NB4 (cell line): Measurements from ENCODE around the gene ENPP3.
A peak's percentile ranks its signal among the peaks of the same experiment; 100 is the strongest.

ENCODE experiments used
- DNase-seq: peaks from one replicate; pipeline ENCODE4 v3.0.0; 2010; ENCODE audit warnings: low read depth
- H3K4me3 ChIP-seq: one replicate; pipeline ENCODE4 v1.5.1; 2011; ENCODE audit warnings: mild to moderate bottlenecking, low read depth, low read length, moderate library complexity
- MYC ChIP-seq: IDR thresholded peaks from 2 replicates; pipeline ENCODE4 v1.6.1; 2011; ENCODE audit warnings: low read depth, low read length
- POLR2A ChIP-seq: IDR thresholded peaks from 2 replicates; pipeline ENCODE4 v1.6.1; 2011; ENCODE audit warnings: mild to moderate bottlenecking; ENCODE audit not compliant: insufficient read length; ENCODE audit errors: extremely low read depth
- TF ChIP-seq, protein P1 (sequence below): IDR thresholded peaks from 2 replicates; pipeline ENCODE4 v1.6.1; 2011; ENCODE audit warnings: low read depth, low read length
- TF ChIP-seq, protein P2 (sequence below): IDR thresholded peaks from one replicate; pipeline ENCODE4 v1.5.1; 2012; ENCODE audit warnings: low read depth, low read length

ENPP3 gene

DNA sequence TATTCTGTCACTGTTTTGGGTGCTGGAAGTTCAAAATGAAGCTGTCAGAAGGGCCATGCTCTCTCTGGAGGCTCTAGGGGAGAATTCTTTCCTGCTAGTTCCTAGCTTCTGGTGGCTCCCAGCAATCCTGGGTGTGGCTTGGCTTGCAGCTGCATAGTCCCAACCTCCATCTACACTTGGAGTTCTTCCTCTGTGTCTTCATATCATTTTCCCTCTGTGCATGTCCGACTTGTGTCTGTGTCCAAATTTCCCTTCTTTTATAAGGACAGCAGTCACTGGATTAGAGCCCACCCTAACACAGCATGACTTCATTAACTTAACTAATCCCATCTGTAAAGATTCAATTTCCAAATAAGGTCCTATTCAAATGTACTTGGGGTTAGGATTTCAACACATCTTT lies 147.5 kb downstream of the ENPP3 start:
- TF ChIP-seq, protein P1, sequence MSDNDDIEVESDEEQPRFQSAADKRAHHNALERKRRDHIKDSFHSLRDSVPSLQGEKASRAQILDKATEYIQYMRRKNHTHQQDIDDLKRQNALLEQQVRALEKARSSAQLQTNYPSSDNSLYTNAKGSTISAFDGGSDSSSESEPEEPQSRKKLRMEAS = no peak
- no peak for TF ChIP-seq MYC
- TF ChIP-seq POLR2A = no peak
- TF ChIP-seq, protein P2, sequence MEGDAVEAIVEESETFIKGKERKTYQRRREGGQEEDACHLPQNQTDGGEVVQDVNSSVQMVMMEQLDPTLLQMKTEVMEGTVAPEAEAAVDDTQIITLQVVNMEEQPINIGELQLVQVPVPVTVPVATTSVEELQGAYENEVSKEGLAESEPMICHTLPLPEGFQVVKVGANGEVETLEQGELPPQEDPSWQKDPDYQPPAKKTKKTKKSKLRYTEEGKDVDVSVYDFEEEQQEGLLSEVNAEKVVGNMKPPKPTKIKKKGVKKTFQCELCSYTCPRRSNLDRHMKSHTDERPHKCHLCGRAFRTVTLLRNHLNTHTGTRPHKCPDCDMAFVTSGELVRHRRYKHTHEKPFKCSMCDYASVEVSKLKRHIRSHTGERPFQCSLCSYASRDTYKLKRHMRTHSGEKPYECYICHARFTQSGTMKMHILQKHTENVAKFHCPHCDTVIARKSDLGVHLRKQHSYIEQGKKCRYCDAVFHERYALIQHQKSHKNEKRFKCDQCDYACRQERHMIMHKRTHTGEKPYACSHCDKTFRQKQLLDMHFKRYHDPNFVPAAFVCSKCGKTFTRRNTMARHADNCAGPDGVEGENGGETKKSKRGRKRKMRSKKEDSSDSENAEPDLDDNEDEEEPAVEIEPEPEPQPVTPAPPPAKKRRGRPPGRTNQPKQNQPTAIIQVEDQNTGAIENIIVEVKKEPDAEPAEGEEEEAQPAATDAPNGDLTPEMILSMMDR = no peak
- no peak for DNase-seq

DNA sequence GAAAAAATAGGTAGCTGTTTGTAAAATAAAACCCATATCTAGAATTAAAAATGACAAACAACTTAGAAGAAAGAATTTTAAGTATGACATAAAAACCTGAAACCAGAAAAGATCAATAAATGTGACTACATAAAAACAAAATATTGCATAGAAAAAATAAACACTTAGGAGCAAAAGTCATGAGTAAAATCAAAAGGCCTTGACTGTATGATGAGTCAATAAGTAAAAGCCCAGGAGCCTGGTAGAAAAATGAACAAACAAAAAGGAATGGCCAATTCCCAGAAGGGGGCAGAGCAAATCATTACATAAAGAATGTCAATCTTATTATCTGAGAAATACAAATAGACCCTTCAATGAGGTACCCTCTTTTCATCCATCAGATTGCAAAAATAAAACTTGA lies 150.0 kb downstream of the ENPP3 start:
- no peak overlapping the region for H3K4me3 ChIP-seq
- DNase-seq = no peak
- TF ChIP-seq, protein P2 = no peak
- TF ChIP-seq MYC (no peak), POLR2A (no peak)
- TF ChIP-seq, protein P1 = no peak

More for the DNA sequence above, 147.5 kb downstream of the ENPP3 start:
- no peak overlapping the region for H3K4me3 ChIP-seq

DNA sequence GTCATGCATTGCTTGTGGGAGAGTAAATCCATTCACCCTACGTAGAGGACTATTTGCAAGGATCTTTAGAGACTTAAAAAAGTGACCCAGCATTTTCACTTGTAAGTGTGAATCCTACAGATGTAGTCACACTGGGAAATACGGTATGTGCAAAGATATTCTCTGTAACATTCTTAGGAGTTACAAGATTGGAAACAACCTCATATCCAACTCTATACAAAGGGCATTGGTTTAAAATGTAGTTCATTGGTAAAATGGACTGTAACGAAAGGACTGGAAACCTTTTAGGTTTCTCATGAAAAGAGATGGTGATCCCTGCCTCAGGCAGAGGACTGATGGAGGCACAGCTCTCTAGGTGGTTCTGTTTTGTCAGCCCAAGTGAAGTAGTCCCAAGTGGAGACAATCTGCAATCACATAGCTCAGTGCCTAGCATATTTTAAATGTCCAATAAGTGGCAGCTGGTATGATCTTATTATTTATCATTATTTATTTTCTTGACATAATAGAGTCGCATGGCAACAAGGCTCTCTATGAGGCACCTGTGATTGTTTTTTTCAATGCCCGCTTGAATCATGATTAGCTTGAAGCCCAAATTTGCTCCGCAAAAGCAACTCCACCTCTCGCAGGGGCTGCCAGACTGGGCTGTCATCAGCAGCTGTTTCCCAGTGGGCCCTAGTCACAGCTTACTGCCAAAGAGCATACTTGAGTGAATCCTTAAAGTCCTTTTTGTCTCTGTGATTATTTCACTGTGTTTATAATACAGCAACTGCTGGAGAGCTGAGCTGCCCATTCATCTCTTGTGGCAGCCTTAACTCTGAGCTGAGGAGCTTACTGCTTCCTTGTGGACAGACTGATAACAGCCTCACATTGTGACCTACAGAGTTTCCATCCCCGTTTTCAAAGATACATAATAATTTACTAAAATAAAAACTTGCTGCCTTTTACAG lies 150.9 kb downstream of the ENPP3 start:
- no peak for DNase-seq
- no peak overlapping the region for H3K4me3 ChIP-seq
- TF ChIP-seq MYC = no peak
- no peak for TF ChIP-seq POLR2A
- TF ChIP-seq, protein P1 = no peak
- TF ChIP-seq, protein P2 = no peak

DNA sequence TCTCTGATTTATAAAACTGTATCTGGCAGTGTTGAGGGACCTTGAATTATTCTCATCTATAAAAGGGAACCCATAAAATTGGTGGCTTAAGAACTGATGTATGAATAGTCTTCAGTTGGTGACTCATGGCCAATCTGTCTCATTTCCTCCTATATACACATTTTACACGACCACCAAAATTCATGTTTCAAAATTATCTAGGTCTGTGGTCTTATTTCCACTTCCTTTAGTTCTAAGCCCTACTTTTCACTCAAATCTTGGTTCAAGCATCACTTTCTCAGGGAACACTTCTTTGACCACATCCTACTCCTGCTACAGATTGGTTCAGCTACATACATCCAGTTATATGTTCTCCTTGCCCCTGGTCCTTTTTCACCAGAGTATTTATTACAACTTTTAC lies 152.1 kb downstream of the ENPP3 start:
- TF ChIP-seq, protein P1 = no peak
- TF ChIP-seq POLR2A (no peak), MYC (no peak)
- TF ChIP-seq, protein P2 = no peak
- DNase-seq = peak; percentile 25
- H3K4me3 ChIP-seq = no peak overlapping the region

DNA sequence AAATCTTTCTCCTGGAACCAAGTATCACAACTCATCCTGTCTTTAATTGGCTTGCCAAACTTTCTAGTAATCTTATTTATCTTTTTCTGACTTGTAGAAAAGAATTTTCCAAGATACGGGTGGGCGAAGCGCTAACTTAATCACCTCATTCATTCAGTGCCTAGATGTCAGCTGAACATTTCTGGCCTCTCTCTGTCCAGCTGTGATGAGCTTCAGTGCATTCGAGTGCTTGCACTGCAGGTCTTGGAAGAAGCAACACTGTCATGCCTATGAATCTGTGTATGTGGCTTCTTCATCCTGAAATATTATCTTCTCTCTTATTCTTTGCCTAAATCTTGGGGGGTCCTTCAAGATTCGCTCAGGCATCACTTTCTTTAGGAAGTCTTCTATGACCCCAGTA lies 154.4 kb downstream of the ENPP3 start:
- H3K4me3 ChIP-seq = no peak overlapping the region
- TF ChIP-seq POLR2A (no peak), MYC (no peak)
- TF ChIP-seq, protein P1 = no peak
- TF ChIP-seq, protein P2 = no peak
- DNase-seq = no peak
